Lung microvascular endothelial cell (primary cell): Measurements from ENCODE around the gene SOWAHA. TPM values are rescaled to one million over a fixed set of nuclear protein-coding genes. Genes with fewer than 3 reads are reported as not detected.

Experiments used
- DNase-seq, 2 donors: peaks; one replicate each; pipeline versions ENCODE4 v3.0.0 to v3.0.0-alpha.2; 2010; ENCODE audit warnings: low read depth in 2 of 2
- total RNA-seq: library from RNA; depleted of rRNA; stranded (reverse); fragments of >200 nt; gene quantifications from 2 replicates; pipeline ENCODE4 v1.2.1, GENCODE V29; 2014

The SOWAHA gene
- total RNA-seq, 1 donor from 2014 or later = not detected

- no peak for DNase-seq
Measured at GRCh38 chr5:132825033-132825833, 12.1 kb downstream of the SOWAHA start.

DNA sequence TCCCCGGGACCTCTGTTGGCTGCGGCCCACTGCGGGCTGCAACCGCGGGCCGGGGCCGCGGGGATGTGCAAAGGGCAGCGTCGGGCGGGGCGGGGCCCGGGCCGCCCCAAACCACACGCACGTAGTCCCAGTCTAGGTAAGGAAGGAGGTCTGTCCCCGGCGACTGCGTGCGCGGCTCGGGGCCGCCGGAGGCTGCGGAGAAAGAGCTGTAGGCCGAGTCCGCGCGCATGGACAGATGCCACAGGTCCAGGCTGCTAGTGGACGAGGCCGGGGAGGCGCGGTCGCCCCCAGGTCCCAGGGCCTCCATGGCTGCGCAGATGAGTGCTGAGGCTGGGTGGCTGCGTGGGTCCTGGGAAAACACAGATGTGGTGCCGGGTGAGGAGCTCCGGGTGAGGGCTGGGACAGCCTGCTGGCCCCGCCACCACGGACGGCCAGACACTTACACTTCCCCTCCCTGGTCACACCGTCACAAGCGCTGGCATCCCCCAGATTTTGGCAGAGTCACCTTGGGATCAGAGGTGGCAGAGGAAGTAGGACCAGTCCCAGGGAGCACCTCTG lies 12.8 kb downstream of the SOWAHA start:
- DNase-seq = no peak

DNA sequence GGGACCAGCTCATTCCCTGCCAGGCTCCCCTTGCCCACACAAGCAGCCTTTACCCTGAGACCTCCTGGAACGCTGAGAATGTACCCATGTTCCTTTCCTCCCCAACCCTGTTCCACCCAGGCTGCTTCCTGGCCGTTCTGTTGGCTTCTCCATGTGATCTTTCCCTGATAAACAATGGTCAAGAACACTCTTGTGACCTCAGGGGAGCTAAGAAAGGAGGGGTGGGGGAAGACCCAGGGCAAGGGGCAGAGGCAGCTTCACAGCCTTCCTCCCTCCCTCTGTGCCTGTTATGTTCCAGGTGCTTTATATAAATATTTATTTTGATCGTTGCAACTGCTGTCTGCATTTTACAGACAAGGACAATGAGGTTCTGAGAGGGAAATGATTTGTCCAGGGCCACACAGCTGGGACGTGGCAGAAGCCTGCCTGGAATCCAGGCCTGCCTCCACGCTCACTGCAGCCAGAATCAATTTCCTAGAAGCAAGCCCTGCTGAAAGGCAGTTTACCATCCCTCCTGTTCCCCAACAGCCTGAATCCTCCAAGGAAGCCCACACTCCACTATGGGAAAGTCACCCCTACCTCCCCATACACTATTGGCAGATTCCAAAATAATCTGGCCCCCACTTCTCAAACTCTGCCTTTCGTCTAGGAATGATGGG lies 13.5 kb downstream of the SOWAHA start:
- peak in 1 of 2 donors; percentile 42 for DNase-seq

DNA sequence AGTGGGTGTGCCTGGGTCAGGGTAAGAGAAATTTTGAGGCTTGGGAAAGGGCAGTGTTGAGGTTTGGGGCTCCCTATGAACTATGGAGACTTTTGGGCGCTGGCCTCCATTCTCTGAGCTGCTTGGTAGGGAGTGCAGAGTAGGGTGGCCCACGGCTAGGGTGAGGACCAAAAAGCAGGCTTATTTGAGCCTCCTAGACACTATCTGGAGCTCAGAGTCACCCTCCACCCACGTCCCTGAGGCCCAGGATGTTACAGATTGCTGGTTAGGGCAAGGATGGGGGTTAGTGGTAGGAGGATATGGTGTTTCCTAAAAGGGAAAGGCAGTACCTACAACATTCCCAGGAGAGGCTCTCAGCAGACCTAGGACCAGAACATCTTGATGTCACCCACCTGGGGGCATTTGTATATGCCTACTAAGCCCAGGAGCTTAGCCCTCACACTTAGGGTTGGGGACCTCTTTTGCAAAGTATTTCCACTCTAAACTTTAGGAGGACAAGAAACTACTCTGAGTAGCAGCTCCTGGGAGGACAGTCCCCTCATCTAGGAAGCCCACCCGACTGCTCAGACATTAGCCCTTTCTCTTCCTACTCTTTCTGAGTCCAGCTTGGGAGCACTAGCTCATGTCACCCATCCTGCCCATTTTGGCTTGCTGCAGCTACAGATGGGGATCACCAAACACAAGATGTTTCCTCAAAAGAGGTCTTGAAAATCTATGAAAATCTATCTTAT lies 15.0 kb downstream of the SOWAHA start:
- DNase-seq = no peak

- no peak for DNase-seq
Measured at GRCh38 chr5:132828846-132829494, 15.9 kb downstream of the SOWAHA start.

GRCh38 chr5:132829742-132830435 lies 16.8 kb downstream of the SOWAHA start:
- peak; percentile 75 to 79 for DNase-seq

GRCh38 chr5:132830436-132831094 lies 17.5 kb downstream of the SOWAHA start, which contains the start of gene SHROOM1:
Gene SHROOM1, minus strand, starts transcription at chr5:132830647. Its CDS starts 4,507 bp downstream, at chr5:132826140.
- peak in 1 of 2 donors; percentile 53 for DNase-seq

- no peak for DNase-seq
Measured at GRCh38 chr5:132831095-132831860, 18.2 kb downstream of the SOWAHA start.

DNA sequence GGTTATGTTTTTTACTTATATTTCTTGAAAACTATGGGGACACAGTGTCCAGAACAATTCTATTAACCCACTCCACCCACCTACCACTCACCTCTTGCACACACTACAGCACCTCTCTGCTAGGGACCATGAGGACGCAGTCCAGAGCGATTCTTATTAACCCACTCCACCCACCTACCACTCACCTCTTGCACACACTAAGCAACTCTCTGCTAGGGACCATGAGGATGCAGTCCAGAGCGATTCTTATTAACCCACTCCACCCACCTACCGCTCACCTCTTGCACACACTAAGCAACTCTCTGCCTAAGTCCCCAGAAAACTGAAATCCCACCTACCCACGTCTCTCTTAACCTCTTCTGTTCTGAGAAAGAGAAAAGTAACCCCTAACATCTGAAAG lies 19.5 kb downstream of the SOWAHA start:
- no peak for DNase-seq

DNA sequence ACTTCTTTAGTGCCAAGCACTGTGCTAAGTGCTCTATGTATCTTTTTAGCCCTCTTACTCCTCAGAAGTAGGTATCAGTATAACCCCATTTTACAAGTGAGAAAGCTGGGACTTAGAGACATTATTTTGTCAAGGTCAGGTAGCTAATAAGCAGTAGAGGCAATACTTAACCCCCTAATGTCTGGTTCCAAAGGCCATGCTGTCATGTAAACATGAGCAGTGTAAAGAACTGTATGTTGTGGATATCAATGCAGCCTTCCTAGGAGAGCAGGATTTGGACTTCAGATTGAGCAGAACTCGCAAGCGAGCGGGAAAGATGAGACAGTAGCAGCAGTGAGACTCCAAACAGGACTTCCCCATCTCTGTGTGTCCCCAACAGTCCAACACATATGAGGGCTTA lies 21.0 kb downstream of the SOWAHA start:
- DNase-seq = no peak

DNA sequence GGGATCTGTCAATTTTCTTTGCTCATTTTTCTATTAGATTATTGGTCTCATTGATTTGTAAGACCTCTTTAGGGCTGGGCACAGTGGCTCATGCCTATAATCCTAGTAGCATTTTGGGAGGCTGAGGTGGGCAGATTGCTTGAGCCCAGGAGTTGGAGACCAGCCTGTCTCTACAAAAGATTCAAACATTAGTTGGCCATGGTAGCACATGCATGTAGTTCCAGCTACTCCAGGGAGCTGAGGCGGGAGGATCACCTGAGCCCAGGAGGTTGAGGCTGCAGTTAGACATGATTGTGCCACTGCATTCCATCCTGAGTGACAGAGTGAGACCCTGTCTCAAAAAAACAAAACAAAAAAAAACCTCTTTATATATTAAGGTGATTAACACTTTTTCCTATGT lies 23.8 kb downstream of the SOWAHA start:
- no peak for DNase-seq

DNA sequence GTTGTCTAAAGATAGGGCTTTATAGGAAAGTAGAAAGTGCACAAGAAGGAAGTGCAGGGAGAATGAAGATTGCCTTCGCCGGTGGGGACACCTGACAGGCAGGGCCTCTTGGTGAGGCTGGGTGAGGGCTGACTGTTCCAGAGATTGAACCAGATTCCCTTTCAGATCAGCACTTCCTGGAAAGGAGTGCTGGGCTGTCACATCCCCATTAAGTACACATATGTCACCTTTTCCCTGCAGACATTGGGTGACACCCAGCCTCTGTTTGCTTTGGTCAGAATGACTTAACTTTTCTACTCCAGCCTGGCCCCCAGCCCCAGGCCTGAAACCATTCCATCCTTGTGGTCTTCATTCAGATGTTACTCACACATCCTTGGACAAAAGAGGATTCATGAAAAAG lies 24.8 kb downstream of the SOWAHA start:
- DNase-seq = no peak

GRCh38 chr5:132838516-132839282 lies 25.6 kb downstream of the SOWAHA start:
- DNase-seq = no peak

- DNase-seq = peak; percentile 37 to 84
Measured at GRCh38 chr5:132839426-132840301, 26.6 kb downstream of the SOWAHA start.

- no peak for DNase-seq
Measured at GRCh38 chr5:132840313-132840712, 27.2 kb downstream of the SOWAHA start.

DNA sequence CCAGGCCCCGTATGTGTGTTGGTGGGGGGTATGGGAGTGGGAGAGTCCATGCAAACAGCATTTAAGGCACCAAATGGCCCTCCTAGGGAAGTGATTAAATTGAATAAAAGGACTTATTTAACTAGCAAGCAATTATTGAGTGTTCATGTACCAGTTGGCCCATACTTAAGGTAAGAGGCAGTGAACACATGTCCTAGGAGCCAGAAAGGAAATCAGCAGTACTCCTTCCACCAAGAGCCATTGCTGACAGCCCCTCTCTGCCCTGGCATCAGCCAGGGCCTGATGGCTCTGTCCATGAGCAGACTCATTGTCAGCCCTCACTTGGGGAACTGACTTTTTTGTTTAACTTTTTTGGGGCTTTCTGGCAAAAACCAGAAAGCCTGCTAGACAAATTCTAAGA lies 27.8 kb downstream of the SOWAHA start:
- DNase-seq = no peak

DNA sequence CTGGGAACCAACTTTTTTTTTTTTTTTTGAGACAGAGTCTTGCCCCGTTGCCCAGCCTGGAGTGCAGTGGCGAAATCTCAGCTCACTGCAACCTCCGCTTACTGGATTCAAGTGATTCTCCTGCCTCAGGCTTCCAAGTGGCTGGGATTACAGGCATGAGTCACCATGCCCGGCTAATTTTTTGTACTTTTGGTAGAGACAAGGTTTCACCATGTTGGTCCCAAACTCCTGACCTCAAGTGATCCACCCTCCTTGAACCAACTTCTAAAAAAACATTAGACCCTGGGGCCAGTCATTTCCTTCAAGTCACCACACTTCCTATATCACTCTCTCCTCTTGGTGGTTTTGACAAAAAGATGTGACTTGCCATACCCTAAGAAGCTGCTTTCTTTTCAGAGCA lies 28.2 kb downstream of the SOWAHA start:
- DNase-seq = peak in 1 of 2 donors; percentile 8

DNA sequence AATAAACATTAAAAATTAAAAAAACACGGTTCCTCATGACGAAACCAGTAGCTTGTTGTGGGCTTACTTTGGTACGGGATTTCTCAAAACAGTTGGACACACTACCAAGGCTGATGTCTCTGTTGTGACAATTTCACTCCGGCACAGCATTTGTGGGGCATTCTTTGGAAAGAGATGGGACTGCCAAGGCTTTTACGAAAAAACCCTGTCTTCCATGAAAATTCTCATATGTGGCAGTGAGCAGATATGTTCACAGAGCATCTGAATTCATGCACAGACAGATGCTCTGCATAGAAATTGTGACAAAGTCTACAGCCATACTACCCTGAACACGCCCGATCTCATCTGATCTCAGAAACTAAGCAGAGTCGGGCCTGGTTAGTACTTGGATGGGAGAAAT lies 35.2 kb downstream of the SOWAHA start:
- DNase-seq = no peak
